ENCODE data around the gene CXCR6.

The CXCR6 gene

DNA sequence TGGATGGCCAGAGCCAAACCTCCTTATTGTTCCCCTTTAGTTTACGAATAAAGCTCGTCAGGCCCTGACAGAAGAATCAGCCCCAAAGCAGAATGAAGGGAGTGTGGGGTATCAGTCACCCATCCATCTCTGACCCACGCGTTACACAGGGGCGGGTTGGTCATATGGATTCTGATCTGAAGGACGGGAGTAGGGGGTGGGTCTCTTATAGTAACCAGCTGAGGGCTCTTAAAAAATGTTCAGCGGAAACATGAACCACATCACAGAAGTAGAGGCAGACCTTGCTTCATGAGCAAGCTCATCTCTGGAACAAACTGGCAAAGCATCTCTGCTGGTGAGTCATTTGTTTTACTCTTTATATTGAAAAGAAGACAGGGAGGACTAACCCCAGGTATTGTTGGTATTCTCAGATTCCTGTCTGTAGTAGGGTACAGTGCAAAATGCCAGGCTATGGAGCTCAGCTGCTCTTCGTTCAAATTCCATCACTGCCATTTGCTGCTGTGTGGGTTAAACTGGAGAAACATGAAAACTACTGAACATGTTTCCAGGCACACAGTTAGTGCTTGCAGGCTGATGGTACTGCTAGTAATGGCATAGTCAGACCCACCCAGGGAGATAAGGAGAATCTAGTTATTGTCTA is at the start of gene CXCR6:
TSS of gene CXCR6 (plus strand) at position 258 of the 640 bp plus-strand sequence. CDS start 3,018 bp downstream, outside the sequence.
- no peak for DNase-seq (ENCODE audit: low spot score)

- DNase-seq (ENCODE audit: low spot score): no peak
Observed at GRCh38 chr3:45894015-45894414, 49.2 kb upstream of the CXCR6 start.

- DNase-seq (ENCODE audit: low spot score): no peak
Observed at GRCh38 chr3:45895686-45896468, 47.4 kb upstream of the CXCR6 start.

DNA sequence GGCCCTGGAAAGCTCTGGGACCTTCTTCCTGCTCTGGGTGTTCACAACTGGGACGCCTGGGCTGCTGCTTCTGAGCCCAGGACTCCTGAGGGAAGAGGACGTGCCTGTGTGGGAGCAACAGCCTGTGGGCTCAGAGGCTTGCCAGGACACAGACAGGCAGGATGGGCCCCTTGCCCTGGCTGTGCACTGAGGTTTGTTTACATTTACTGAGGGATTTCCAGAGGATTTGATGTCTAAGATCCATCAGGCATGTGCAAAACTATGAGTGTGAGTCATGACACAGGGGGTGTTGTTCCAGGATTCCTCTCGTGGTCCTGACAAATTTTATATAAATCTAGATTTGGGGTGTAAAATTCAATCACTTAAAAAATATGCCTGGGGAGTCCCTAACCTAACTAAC is 46.3 kb upstream of the CXCR6 start:
- no peak for DNase-seq (ENCODE audit: low spot score)

DNA sequence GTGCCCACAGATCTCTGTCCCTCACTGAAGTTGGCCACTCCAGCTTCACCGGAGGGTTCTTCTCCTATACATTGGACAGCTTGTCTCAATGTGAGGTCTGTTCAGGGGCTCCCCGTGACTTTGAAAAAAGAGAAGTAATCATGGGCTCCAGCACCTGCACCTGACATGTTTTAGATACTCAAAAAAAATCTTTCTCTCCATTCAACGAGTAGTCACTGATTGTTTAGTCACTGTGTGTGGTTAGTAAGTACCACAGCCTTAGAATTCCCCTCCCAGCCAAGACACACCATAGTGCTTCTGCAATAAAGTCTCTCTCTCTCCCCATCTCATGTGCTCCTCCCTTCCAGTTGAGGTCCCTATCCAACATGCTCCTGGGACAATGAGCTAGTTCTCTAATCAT is 38.3 kb upstream of the CXCR6 start:
- no peak for DNase-seq (ENCODE audit: low spot score)

- DNase-seq (ENCODE audit: low spot score): no peak
Observed at GRCh38 chr3:45905755-45906154, 37.5 kb upstream of the CXCR6 start.

- DNase-seq (ENCODE audit: low spot score): peak; percentile 34
Observed at GRCh38 chr3:45906681-45907407, 36.4 kb upstream of the CXCR6 start.

- no peak for DNase-seq (ENCODE audit: low spot score)
Observed at GRCh38 chr3:45907769-45908705, 35.2 kb upstream of the CXCR6 start.

GRCh38 chr3:45908761-45909160 is 34.5 kb upstream of the CXCR6 start:
- DNase-seq (ENCODE audit: low spot score): no peak

- no peak for DNase-seq (ENCODE audit: low spot score)
Observed at GRCh38 chr3:45909542-45909941, 33.7 kb upstream of the CXCR6 start.

DNA sequence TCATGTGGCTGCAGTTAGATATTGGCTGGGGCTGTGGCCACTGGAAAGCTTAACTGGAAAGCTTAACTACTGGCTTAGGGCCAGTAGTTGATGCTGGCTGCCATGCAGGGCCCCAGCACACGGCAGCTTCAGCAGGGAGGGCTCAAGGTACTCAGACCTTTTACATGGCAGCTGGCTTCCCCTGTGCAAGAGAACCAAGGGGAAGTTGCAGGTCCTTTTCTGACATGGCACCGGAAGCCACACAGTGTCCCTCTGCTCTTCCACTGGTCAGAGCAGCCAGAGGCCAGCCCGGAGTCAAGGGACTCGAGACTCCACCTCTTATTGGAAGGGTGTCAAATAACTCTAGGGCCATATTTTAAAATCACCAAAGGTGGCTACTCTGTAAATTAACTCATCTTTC is 32.4 kb upstream of the CXCR6 start:
- no peak for DNase-seq (ENCODE audit: low spot score)

GRCh38 chr3:45911511-45912226 is 31.6 kb upstream of the CXCR6 start:
- no peak for DNase-seq (ENCODE audit: low spot score)

GRCh38 chr3:45912435-45912834 is 30.8 kb upstream of the CXCR6 start:
- no peak for DNase-seq (ENCODE audit: low spot score)

DNA sequence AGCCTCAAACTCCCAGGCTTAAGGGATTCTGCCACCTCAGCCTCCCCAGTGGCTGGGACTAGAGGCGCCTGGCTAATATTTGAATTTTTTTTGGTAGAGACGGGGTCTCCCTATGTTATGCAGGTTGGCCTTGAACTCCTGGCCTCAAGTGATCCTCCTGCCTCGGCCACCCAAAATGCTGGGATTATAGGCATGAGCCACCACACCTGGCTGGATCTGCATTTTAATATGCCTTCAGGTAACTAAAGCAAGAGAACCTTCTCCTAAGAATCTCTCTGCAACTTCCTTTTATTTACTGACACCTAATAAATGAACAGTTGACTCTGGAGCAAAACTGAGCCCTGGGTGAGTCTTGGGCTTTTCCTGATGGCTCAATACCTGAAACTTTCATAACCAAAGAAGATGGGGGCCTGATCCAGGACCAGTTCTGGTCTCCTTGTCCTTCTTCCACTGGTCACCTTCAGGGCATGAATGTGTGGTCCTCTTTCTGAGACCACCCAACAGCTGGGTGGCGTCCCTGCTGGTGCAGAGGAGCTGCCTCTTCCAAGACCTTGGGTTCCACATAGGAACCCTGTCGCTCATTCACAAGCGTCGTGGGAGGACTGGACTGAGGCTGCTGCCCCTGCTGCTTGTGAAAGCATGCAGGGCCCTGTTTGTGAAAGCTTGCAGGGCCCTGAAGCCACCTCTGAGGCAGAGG is 28.8 kb upstream of the CXCR6 start:
- no peak for DNase-seq (ENCODE audit: low spot score)

GRCh38 chr3:45915059-45915439 is 28.2 kb upstream of the CXCR6 start:
- no peak for DNase-seq (ENCODE audit: low spot score)

- no peak for DNase-seq (ENCODE audit: low spot score)
Observed at GRCh38 chr3:45915518-45916231, 27.6 kb upstream of the CXCR6 start.

- DNase-seq (ENCODE audit: low spot score): no peak
Observed at GRCh38 chr3:45917146-45917898, 25.9 kb upstream of the CXCR6 start.

DNA sequence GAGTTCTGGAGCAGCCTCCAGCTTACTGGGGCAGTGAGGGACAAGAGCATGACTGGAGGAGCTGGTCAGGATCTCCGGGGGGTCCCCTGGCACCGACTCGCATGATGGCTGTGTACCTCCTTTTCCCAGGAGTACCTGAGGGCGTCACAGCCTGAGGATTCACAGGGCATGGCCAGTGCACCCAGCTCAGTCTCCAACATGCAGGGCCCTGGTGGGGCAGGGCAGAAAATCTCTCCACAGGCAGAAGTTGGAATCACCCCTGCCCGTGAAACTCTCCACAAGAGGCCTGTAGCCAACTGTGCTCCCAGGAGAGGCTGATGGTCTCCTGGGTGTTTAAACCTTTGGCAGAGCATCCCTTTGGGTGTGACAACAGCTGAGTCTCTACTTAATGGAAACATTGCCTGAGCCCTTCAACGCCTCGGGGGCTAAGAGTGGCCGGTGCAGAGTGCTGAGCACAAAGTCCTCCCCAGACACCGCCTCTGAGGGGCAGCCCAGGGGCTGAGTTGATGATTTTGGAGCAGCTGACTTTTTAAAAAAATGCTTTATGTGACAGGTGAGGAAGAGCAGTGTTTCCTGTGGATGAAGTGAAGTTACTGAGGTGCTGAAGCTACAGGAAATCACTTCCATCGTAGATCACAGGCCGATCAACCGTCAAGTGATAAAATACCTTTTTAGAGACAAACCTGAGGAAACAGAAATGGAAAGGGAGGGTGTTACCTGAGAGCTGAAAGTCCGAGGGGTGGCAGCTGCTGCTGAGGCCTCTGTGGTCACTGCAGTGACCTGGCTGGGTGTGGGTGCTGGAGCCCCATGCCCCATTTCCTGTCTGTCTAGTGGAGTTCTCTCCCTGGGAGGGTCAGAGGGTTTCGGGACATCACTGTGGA is 21.9 kb upstream of the CXCR6 start:
- no peak for DNase-seq (ENCODE audit: low spot score)

All from HuH-7.5 (cell line).